HEK293 (cell line): ENCODE data around the gene RPS28.
A peak's percentile ranks its signal among the peaks of the same experiment; 100 is the strongest.

Experiments used
- CTCF ChIA-PET: fragments of 350-600 bp; formaldehyde crosslinking; extraction: SDS; loops from one replicate; lab custom pipeline; 2021; ENCODE audit warnings: antibody characterized with exemption; lab: Yijun Ruan, JAX
- POLR2A ChIA-PET: fragments of 300-600 bp; formaldehyde crosslinking; extraction: SDS; loops from one replicate; lab custom pipeline; 2020; ENCODE audit warnings: antibody characterized with exemption, inconsistent platforms; lab: Yijun Ruan, JAX
- H3K27ac ChIP-seq: fragments of 200-500 bp; sonication (Bioruptor generic); 2 replicates; pipeline ENCODE4 v1.5.1; 2014; ENCODE audit warnings: low read depth, low read length, control low read depth, inconsistent platforms; ENCODE audit errors: extremely low read depth
- H3K36me3 ChIP-seq, 2 experiments: fragments of 200-500 bp in 1 of 2; sonication (Bioruptor generic) in 1 of 2; 1 replicate in 1 of 2; 2 replicates in 1 of 2; pipeline ENCODE4 v1.5.1; 2014 to 2017; ENCODE audit warnings: inconsistent platforms in 2 of 2, low read length in 2 of 2; ENCODE audit not compliant: control insufficient read depth in 2 of 2, insufficient read depth in 1 of 2
- H3K4me1 ChIP-seq: fragments of 200-500 bp; sonication (Bioruptor generic); 2 replicates; pipeline ENCODE4 v1.5.1; 2014; ENCODE audit warnings: mild to moderate bottlenecking, low read length, inconsistent platforms; ENCODE audit not compliant: control insufficient read depth, insufficient read depth
- H3K4me3 ChIP-seq: 2 replicates; pipeline ENCODE4 v1.5.1; 2011; ENCODE audit warnings: low read depth, mild to moderate bottlenecking, control low read depth, low read length, moderate library complexity
- H3K9me3 ChIP-seq: fragments of 200-500 bp; sonication (Bioruptor generic); 2 replicates; pipeline ENCODE4 v1.5.1; 2014; ENCODE audit warnings: low read depth, low read length, inconsistent platforms; ENCODE audit not compliant: control insufficient read depth, insufficient read depth
- BCL11A ChIP-seq: fragments of 450-650 bp; formaldehyde crosslinking; IDR thresholded peaks from 2 replicates; pipeline ENCODE4 v1.5.1; 2016; ENCODE audit warnings: low read depth, missing biosample characterization, missing genetic modification characterization
- GFI1B ChIP-seq: fragments of 450-650 bp; formaldehyde crosslinking; IDR thresholded peaks from 2 replicates; pipeline ENCODE4 v1.5.1; 2016; ENCODE audit warnings: missing biosample characterization, missing genetic modification characterization
- GLIS2 ChIP-seq: fragments of 450-650 bp; formaldehyde crosslinking; IDR thresholded peaks from 2 replicates; pipeline ENCODE4 v1.5.1; 2016; ENCODE audit warnings: missing biosample characterization, missing genetic modification characterization
- HOXC10 ChIP-seq: sonication (generic); formaldehyde crosslinking; IDR thresholded peaks from 2 replicates; pipeline ENCODE4 v1.8.1; 2023; ENCODE audit warnings: mild to moderate bottlenecking, missing genetic modification reagents
- KLF1 ChIP-seq: fragments of 450-650 bp; formaldehyde crosslinking; IDR thresholded peaks from 2 replicates; pipeline ENCODE4 v1.5.1; 2016; ENCODE audit warnings: missing biosample characterization, missing genetic modification characterization
- KLF9 ChIP-seq: fragments of 450-650 bp; formaldehyde crosslinking; IDR thresholded peaks from 2 replicates; pipeline ENCODE4 v1.5.1; 2016; ENCODE audit warnings: missing biosample characterization, missing genetic modification characterization, low read depth
- PRDM1 ChIP-seq: fragments of 450-650 bp; formaldehyde crosslinking; IDR thresholded peaks from 2 replicates; pipeline ENCODE4; 2016; ENCODE audit warnings: missing biosample characterization, missing genetic modification characterization
- WT1 ChIP-seq: fragments of 450-650 bp; formaldehyde crosslinking; IDR thresholded peaks from 2 replicates; pipeline ENCODE4 v1.5.1; 2016; ENCODE audit warnings: missing biosample characterization, missing genetic modification characterization
- ZBTB17 ChIP-seq: fragments of 450-650 bp; formaldehyde crosslinking; IDR thresholded peaks from 2 replicates; pipeline ENCODE4 v1.5.1; 2016; ENCODE audit warnings: missing biosample characterization, missing genetic modification characterization
- ZBTB20 ChIP-seq: fragments of 450-650 bp; formaldehyde crosslinking; IDR thresholded peaks from 2 replicates; pipeline ENCODE4 v1.5.1; 2016; ENCODE audit warnings: missing biosample characterization, missing genetic modification characterization
- ZFHX2 ChIP-seq: fragments of 450-650 bp; formaldehyde crosslinking; conservative IDR thresholded peaks from 2 replicates; pipeline ENCODE4 v1.5.1; 2016; ENCODE audit warnings: missing biosample characterization, missing genetic modification characterization
- ZNF138 ChIP-seq: fragments of 450-650 bp; formaldehyde crosslinking; IDR thresholded peaks from 2 replicates; pipeline ENCODE4 v1.5.1; 2016; ENCODE audit warnings: missing biosample characterization, missing genetic modification characterization, borderline replicate concordance
- ZNF140 ChIP-seq: fragments of 450-650 bp; formaldehyde crosslinking; IDR thresholded peaks from 2 replicates; pipeline ENCODE4 v1.5.1; 2016; ENCODE audit warnings: missing biosample characterization, missing genetic modification characterization
- ZNF155 ChIP-seq: fragments of 450-650 bp; formaldehyde crosslinking; IDR thresholded peaks from 2 replicates; pipeline ENCODE4 v1.5.1; 2016; ENCODE audit warnings: missing biosample characterization, missing genetic modification characterization
- ZNF23 ChIP-seq: fragments of 450-650 bp; formaldehyde crosslinking; IDR thresholded peaks from 2 replicates; pipeline ENCODE4 v1.5.1; 2016; ENCODE audit warnings: missing biosample characterization, missing genetic modification characterization, borderline replicate concordance
- ZNF335 ChIP-seq: fragments of 450-650 bp; formaldehyde crosslinking; conservative IDR thresholded peaks from 2 replicates; pipeline ENCODE4 v1.5.1; 2016; ENCODE audit warnings: missing biosample characterization, missing genetic modification characterization
- ZNF639 ChIP-seq: fragments of 450-650 bp; formaldehyde crosslinking; IDR thresholded peaks from 2 replicates; pipeline ENCODE4 v1.5.1; 2016; ENCODE audit warnings: missing biosample characterization, missing genetic modification characterization
- ZNF654 ChIP-seq: fragments of 450-650 bp; formaldehyde crosslinking; IDR thresholded peaks from 2 replicates; pipeline ENCODE4 v1.5.1; 2016; ENCODE audit warnings: low read depth, missing biosample characterization, missing genetic modification characterization
- ZNF658 ChIP-seq: fragments of 450-650 bp; formaldehyde crosslinking; IDR thresholded peaks from 2 replicates; pipeline ENCODE4; 2016; ENCODE audit warnings: missing biosample characterization, missing genetic modification characterization
- ZNF660 ChIP-seq: fragments of 450-650 bp; IDR thresholded peaks from 2 replicates; pipeline ENCODE4 v1.5.1; 2018; ENCODE audit warnings: missing biosample characterization, mild to moderate bottlenecking, missing genetic modification characterization
- ZNF843 ChIP-seq: fragments of 450-650 bp; formaldehyde crosslinking; IDR thresholded peaks from 2 replicates; pipeline ENCODE4 v1.5.1; 2016; ENCODE audit warnings: missing biosample characterization, missing genetic modification characterization
- TF ChIP-seq, protein P1 (sequence below): fragments of 450-650 bp; formaldehyde crosslinking; IDR thresholded peaks from 2 replicates; pipeline ENCODE4 v1.5.1; 2016; ENCODE audit warnings: missing biosample characterization, missing genetic modification characterization
- TF ChIP-seq, protein P2 (sequence below): fragments of 450-650 bp; formaldehyde crosslinking; IDR thresholded peaks from 2 replicates; pipeline ENCODE4 v1.5.1; 2016; ENCODE audit warnings: missing biosample characterization, missing genetic modification characterization
- TF ChIP-seq, protein P3 (sequence below): fragments of 450-650 bp; formaldehyde crosslinking; IDR thresholded peaks from 2 replicates; pipeline ENCODE4 v1.5.1; 2016; ENCODE audit warnings: missing biosample characterization, missing genetic modification characterization

RPS28 gene

DNA sequence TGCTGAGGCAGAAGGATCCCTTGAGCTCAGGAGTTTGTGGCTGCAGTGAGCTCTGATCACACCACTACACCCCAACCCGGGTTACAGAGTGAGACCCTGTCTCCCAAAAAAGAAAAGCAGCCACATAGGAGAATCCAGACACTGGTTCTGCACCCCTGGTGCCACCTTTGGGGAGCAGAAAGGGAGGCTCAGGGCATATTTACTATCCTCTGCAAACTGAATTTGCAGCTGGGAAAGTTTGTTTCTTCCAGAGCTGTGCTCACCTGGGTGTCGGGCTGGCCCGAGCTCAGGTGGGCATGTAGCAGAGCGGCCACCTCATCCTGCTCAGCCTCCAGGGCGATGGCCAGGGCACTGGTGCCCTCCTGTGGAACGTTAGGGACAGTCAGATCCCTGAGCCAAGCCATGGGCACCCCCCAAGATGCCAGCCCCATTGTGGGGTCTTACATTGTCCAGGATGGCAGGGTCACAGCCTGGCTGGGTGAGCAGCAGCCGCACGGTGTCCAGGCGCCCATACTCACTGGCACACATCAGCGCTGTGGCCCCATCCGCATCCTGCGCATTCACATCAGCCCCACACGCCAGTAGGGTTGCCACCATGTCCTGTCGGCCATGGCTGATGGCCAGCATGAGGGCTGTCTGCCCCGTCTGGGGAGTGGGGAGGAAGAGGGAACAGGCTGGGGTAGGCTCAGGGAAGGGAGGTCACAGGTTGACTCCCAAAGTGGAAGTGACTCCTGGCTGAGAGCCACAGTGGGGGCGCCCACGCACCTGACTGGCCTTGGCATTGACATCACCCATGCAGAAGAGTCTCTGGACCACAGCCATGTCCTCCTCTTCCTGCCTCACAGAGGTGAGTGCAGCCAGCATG lies 3.1 kb downstream of the RPS28 start:
- Histone ChIP-seq H3K36me3 (peaks cover 7 to 32% of the 10 kb centered on the region in 2 experiments), H3K4me1 (peaks cover 5% of the 10 kb centered on the region; the same call in 1 of the 2 replicates), H3K9me3 (no peaks in the 10 kb centered on the region), H3K27ac (no peak overlapping the region), H3K4me3 (no peak overlapping the region)
- ChIA-PET CTCF (interaction anchor here (0.7 to 1.5 kb wide), 5 partner anchors 10 to 97 kb away, joined by 3 to 5 read pairs (median 4); no protein-coding TSS in a partner anchor), POLR2A (interaction anchor here (0.9 to 2.2 kb wide), 6 partner anchors 10 to 455 kb away, joined by 3 to 9 read pairs (median 4); no protein-coding TSS in a partner anchor)
- TF ChIP-seq PRDM1 (tag by site-specific recombination), result no peak
- TF ChIP-seq, protein P1, sequence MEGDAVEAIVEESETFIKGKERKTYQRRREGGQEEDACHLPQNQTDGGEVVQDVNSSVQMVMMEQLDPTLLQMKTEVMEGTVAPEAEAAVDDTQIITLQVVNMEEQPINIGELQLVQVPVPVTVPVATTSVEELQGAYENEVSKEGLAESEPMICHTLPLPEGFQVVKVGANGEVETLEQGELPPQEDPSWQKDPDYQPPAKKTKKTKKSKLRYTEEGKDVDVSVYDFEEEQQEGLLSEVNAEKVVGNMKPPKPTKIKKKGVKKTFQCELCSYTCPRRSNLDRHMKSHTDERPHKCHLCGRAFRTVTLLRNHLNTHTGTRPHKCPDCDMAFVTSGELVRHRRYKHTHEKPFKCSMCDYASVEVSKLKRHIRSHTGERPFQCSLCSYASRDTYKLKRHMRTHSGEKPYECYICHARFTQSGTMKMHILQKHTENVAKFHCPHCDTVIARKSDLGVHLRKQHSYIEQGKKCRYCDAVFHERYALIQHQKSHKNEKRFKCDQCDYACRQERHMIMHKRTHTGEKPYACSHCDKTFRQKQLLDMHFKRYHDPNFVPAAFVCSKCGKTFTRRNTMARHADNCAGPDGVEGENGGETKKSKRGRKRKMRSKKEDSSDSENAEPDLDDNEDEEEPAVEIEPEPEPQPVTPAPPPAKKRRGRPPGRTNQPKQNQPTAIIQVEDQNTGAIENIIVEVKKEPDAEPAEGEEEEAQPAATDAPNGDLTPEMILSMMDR (tag by site-specific recombination), result 0 out of 2 replicates have a peak, but pooled peaks have one; percentile 38
- TF ChIP-seq ZNF335 (tag by site-specific recombination), result no peak
- TF ChIP-seq ZNF23, result no peak
- TF ChIP-seq ZNF843, result no peak
- TF ChIP-seq KLF9 (tag by site-specific recombination), result no peak
- TF ChIP-seq GFI1B (tag by site-specific recombination), result no peak
- TF ChIP-seq ZFHX2, result peak; percentile 54
- TF ChIP-seq ZNF140 (tag by site-specific recombination), result no peak
- no peak for TF ChIP-seq ZNF138 (tag by site-specific recombination)
- TF ChIP-seq ZNF155 (tag by site-specific recombination), result no peak
- TF ChIP-seq WT1 (tag by site-specific recombination), result peak; percentile 22; the same call in 1 of the 2 replicates
- no peak for TF ChIP-seq KLF1 (tag by site-specific recombination)
- TF ChIP-seq ZNF660 (tag by site-specific recombination), result no peak
- TF ChIP-seq, protein P2, sequence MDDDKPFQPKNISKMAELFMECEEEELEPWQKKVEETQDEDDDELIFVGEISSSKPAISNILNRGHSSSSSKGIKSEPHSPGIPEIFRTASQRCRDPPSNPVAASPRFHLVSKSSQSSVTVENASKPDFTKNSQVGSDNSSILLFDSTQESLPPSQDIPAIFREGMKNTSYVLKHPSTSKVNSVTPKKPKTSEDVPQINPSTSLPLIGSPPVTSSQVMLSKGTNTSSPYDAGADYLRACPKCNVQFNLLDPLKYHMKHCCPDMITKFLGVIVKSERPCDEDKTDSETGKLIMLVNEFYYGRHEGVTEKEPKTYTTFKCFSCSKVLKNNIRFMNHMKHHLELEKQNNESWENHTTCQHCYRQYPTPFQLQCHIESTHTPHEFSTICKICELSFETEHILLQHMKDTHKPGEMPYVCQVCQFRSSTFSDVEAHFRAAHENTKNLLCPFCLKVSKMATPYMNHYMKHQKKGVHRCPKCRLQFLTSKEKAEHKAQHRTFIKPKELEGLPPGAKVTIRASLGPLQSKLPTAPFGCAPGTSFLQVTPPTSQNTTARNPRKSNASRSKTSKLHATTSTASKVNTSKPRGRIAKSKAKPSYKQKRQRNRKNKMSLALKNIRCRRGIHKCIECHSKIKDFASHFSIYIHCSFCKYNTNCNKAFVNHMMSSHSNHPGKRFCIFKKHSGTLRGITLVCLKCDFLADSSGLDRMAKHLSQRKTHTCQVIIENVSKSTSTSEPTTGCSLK (tag by site-specific recombination), result no peak
- TF ChIP-seq ZBTB20, result no peak
- TF ChIP-seq GLIS2 (tag by site-specific recombination), result peak; percentile 43
- TF ChIP-seq ZNF658 (tag by site-specific recombination), result no peak
- TF ChIP-seq BCL11A (tag by site-specific recombination), result no peak
- TF ChIP-seq ZBTB17 (tag by site-specific recombination), result no peak
- TF ChIP-seq, protein P3, sequence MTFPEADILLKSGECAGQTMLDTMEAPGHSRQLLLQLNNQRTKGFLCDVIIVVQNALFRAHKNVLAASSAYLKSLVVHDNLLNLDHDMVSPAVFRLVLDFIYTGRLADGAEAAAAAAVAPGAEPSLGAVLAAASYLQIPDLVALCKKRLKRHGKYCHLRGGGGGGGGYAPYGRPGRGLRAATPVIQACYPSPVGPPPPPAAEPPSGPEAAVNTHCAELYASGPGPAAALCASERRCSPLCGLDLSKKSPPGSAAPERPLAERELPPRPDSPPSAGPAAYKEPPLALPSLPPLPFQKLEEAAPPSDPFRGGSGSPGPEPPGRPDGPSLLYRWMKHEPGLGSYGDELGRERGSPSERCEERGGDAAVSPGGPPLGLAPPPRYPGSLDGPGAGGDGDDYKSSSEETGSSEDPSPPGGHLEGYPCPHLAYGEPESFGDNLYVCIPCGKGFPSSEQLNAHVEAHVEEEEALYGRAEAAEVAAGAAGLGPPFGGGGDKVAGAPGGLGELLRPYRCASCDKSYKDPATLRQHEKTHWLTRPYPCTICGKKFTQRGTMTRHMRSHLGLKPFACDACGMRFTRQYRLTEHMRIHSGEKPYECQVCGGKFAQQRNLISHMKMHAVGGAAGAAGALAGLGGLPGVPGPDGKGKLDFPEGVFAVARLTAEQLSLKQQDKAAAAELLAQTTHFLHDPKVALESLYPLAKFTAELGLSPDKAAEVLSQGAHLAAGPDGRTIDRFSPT (tag by site-specific recombination), result 0 out of 2 replicates have a peak, but pooled peaks have one; percentile 60
- no peak for TF ChIP-seq ZNF639 (tag by site-specific recombination)
- 0 out of 2 replicates have a peak, but pooled peaks have one; percentile 40 for TF ChIP-seq HOXC10 (CRISPR knock-in tag)
- no peak for TF ChIP-seq ZNF654 (tag by site-specific recombination)
